B cell (primary cell): ENCODE results near the gene TEX9. TPM values are rescaled to one million over a fixed set of nuclear protein-coding genes. Genes with fewer than 3 reads are reported as not detected.

Experiments used
- ATAC-seq: fragments of 200-7000 bp; cut with Tn5 transposase; one replicate; pipeline ENCODE4 v1.10.0; 2021; ENCODE audit warnings: low read depth, mild to moderate bottlenecking, moderate number of reproducible peaks, moderate library complexity
- CTCF ChIA-PET: fragments of 350-600 bp; sonication (Branson Sonifier 250); formaldehyde crosslinking; loops from one replicate; lab custom pipeline; 2021; ENCODE audit warnings: antibody characterized with exemption, inconsistent platforms; lab: Charles Lee
- POLR2A ChIA-PET: fragments of 350-600 bp; sonication (Branson Sonifier 250); formaldehyde crosslinking; loops from one replicate; lab custom pipeline; 2021; ENCODE audit warnings: antibody characterized with exemption; lab: Charles Lee
- DNase-seq: peaks from one replicate; pipeline ENCODE4 v3.0.0; 2013
- H2AFZ ChIP-seq: 2 replicates; pipeline ENCODE4 v1.6.1; 2012; ENCODE audit warnings: mild to moderate bottlenecking, low read depth, low read length; ENCODE audit not compliant: insufficient read depth, poor library complexity, severe bottlenecking
- H3K27ac ChIP-seq, 2 donors: 1 replicate in 1 of 2; 2 replicates in 1 of 2; pipeline ENCODE4 v1.5.1; 2012 to 2013; ENCODE audit warnings: low read length in 2 of 2, mild to moderate bottlenecking in 2 of 2, moderate library complexity in 1 of 2
- H3K27me3 ChIP-seq, 4 experiments: fragments of 200-600 bp in 1 of 4; sonication (generic) in 1 of 4; replicated peaks in 1 of 4; 1 replicate in 2 of 4; 2 replicates in 2 of 4; pipeline versions ENCODE4 v1.6.1 to v1.7.0; 2013 to 2016; ENCODE audit warnings: low read length in 3 of 4, mild to moderate bottlenecking in 2 of 4, mixed read lengths in 1 of 4, moderate library complexity in 1 of 4; ENCODE audit not compliant: insufficient read depth in 4 of 4, control insufficient read depth in 3 of 4; ENCODE audit errors: control extremely low read depth in 1 of 4
- H3K36me3 ChIP-seq, 2 experiments: replicated peaks in 1 of 2; 1 replicate in 1 of 2; 2 replicates in 1 of 2; pipeline versions ENCODE4 v1.6.1 to v1.7.1; 2013; ENCODE audit warnings: low read length in 1 of 2; ENCODE audit not compliant: insufficient read depth in 2 of 2, control insufficient read depth in 1 of 2; ENCODE audit errors: control extremely low read depth in 1 of 2, extremely low read depth in 1 of 2
- H3K4me1 ChIP-seq, 2 donors: fragments of 200-600 bp in 1 of 2; sonication (generic) in 1 of 2; 1 replicate in 1 of 2; 2 replicates in 1 of 2; pipeline versions ENCODE4 v1.5.1 to v1.6.1; 2013 to 2017; ENCODE audit warnings: low read length in 2 of 2; ENCODE audit not compliant: control insufficient read depth in 2 of 2, insufficient read depth in 2 of 2
- H3K4me2 ChIP-seq: replicated peaks from 2 replicates; pipeline ENCODE3; 2012; ENCODE audit warnings: mild to moderate bottlenecking, low read depth, low read length; ENCODE audit not compliant: poor library complexity, severe bottlenecking
- H3K4me3 ChIP-seq, 5 experiments: fragments of 200-600 bp in 1 of 5; sonication (generic) in 1 of 5; 1 replicate in 3 of 5; 2 replicates in 2 of 5; pipeline versions ENCODE4 v1.5.1 to v1.7.0; 2011 to 2016; ENCODE audit warnings: low read length in 4 of 5, mild to moderate bottlenecking in 4 of 5, low read depth in 2 of 5, control low read depth in 1 of 5, moderate library complexity in 1 of 5; ENCODE audit not compliant: insufficient read depth in 1 of 5; ENCODE audit errors: control extremely low read depth in 1 of 5, extremely low read depth in 1 of 5
- H3K79me2 ChIP-seq: fragments of 200-600 bp; sonication (generic); one replicate; pipeline ENCODE4 v1.6.0; 2016; ENCODE audit warnings: low read length; ENCODE audit not compliant: control insufficient read depth, insufficient read depth
- H3K9ac ChIP-seq: fragments of 200-600 bp; sonication (generic); 2 replicates; pipeline ENCODE4 v1.6.1; 2017; ENCODE audit warnings: mild to moderate bottlenecking, low read length, moderate library complexity
- H3K9me3 ChIP-seq, 3 donors: one replicate each; pipeline versions ENCODE4 v1.6.1 to v1.7.1; 2013; ENCODE audit warnings: low read length in 2 of 3; ENCODE audit not compliant: control insufficient read depth in 2 of 3, insufficient read depth in 1 of 3; ENCODE audit errors: control extremely low read depth in 1 of 3
- H4K20me1 ChIP-seq: 2 replicates; pipeline ENCODE4 v1.6.0; 2012; ENCODE audit warnings: mild to moderate bottlenecking, low read length; ENCODE audit not compliant: insufficient read depth, control insufficient read depth, poor library complexity, severe bottlenecking
- H3K27ac Mint-ChIP-seq: one replicate; pipeline ENCODE4 v1.8.0; 2021; ENCODE audit warnings: mixed read lengths
- H3K27me3 Mint-ChIP-seq: one replicate; pipeline ENCODE4 v1.8.0; 2021; ENCODE audit warnings: mixed read lengths
- H3K4me1 Mint-ChIP-seq: one replicate; pipeline ENCODE4 v1.8.0; 2021; ENCODE audit warnings: mixed read lengths
- H3K4me3 Mint-ChIP-seq: one replicate; pipeline ENCODE4 v1.8.0; 2021; ENCODE audit warnings: mixed read lengths
- H3K9me3 Mint-ChIP-seq: one replicate; pipeline ENCODE4 v1.8.0; 2022; ENCODE audit warnings: mixed read lengths; ENCODE audit not compliant: insufficient read depth
- CTCF ChIP-seq: fragments of 200-600 bp; IDR thresholded peaks from one replicate; pipeline ENCODE4 v1.8.0; 2022; ENCODE audit warnings: antibody characterized with exemption, mild to moderate bottlenecking
- EZH2 ChIP-seq: IDR thresholded peaks from 2 replicates; pipeline ENCODE4 v1.6.1; 2012; ENCODE audit warnings: borderline replicate concordance, low read depth, mild to moderate bottlenecking, moderate library complexity, low read length; ENCODE audit not compliant: insufficient read depth, poor library complexity, severe bottlenecking
- WGBS: methylation state at CpG from one replicate; pipeline ENCODE4 v1.1.5; 2013; ENCODE audit warnings: missing lambda C conversion rate; ENCODE audit not compliant: insufficient coverage; 5-methylcytosine and 5-hydroxymethylcytosine counted together
- intact Hi-C: fragments of 100-400 bp; cut with micrococcal nuclease; formaldehyde crosslinking; loops from one replicate; pipeline ENCODE4 v1.10.0; 2022
- polyA plus RNA-seq: library from polyadenylated mRNA; depleted of rRNA; stranded (reverse); fragments of >200 nt; gene quantifications from 2 replicates; pipeline ENCODE4 v1.2.3, GENCODE V29; 2012
- total RNA-seq, 2 donors: library from RNA; stranded (reverse); fragments of 120-200 nt in 1 of 2; gene quantifications; 1 replicate in 1 of 2; 2 replicates in 1 of 2; pipeline versions ENCODE4 v1.2.3 to v1.2.4, GENCODE V29; 2013 to 2022

Gene TEX9
- total and polyA plus RNA-seq, 2 donors (not counting 1 experiment from before 2014, with no cell fraction given), result 7.6 to 43.1 TPM

DNA sequence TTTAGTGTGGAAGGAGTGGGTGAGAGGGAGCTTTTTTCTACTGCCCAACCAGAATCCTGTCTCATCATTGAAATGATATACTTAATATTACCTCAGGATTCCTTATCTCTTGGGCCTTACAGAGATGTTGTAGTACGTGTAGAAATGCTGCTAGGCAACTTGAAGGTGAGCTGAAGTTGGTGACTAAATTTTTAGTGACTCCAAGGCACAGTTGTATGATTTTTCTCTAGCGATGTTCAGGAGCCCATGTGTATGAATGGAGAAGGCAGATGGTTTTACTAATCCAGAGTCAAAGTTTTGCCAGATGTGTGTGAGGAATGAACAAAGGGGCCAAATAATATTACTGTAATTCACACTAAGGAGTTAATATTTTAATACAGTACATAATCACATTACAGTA is 42.8 kb upstream of the TEX9 start:
- ChIA-PET POLR2A (no interaction called here), CTCF (no interaction called here)
- H3K4me2 ChIP-seq, result no peak overlapping the region
- no peaks in the 10 kb centered on the region for H3K36me3 ChIP-seq
- H3K9ac ChIP-seq, result no peak overlapping the region
- no peak overlapping the region for H3K27ac ChIP-seq
- no peaks in the 10 kb centered on the region for H3K9me3 Mint-ChIP-seq
- TF ChIP-seq CTCF (no peak), EZH2 (no peak)
- H3K27me3 Mint-ChIP-seq, result no peaks in the 10 kb centered on the region
- no peaks in the 10 kb centered on the region for H3K79me2 ChIP-seq
- intact Hi-C loops, result no loop called here
- H3K4me3 ChIP-seq, result no peak overlapping the region
- no peak overlapping the region for H3K4me3 Mint-ChIP-seq
- H3K27me3 ChIP-seq, result no peaks in the 10 kb centered on the region
- WGBS, result 44% methylated on average over 1 of the region's 2 CpGs
- no peaks in the 10 kb centered on the region for H3K4me1 Mint-ChIP-seq
- H4K20me1 ChIP-seq, result no peaks in the 10 kb centered on the region
- DNase-seq (no peak), ATAC-seq (no peak)
- no peaks in the 10 kb centered on the region for H3K4me1 ChIP-seq
- H3K9me3 ChIP-seq, result peaks cover under 1 to 6% (median 3%) of the 10 kb centered on the region in 3 donors
- H2AFZ ChIP-seq, result no peak overlapping the region
- no peak overlapping the region for H3K27ac Mint-ChIP-seq

DNA sequence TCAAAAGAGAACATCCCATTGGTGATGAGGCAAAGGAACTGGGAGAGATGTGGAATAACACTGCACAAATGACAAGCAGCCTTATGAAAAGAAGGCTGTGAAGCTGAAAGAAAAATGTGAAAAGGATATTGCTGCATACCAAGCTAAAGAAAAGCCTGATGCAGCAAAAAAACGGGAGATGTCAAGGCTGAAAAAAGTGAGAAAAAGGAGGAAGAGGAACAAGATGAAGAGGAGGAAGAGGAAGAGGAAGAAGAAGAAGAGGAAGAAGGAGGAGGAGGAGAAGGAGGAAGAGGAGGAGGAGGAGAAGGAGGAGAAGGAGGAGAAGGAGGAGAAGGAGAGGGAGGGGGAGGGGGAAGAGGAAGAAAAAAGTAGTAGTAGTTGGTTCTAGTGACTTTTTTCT is 41.8 kb upstream of the TEX9 start:
- WGBS, result 53% methylated on average over 1 of the region's 1 CpG
- POLR2A ChIA-PET, result no interaction called here
- Histone ChIP-seq H4K20me1 (no peaks in the 10 kb centered on the region), H3K27me3 (peaks cover 0 to 3% (median 0%) of the 10 kb centered on the region in 4 experiments), H3K9me3 (peaks cover 0 to 6% (median 0%) of the 10 kb centered on the region in 3 donors), H2AFZ (no peak overlapping the region), H3K9ac (no peak overlapping the region), H3K4me1 (no peaks in the 10 kb centered on the region), H3K4me2 (no peak overlapping the region), H3K79me2 (no peaks in the 10 kb centered on the region), H3K36me3 (no peaks in the 10 kb centered on the region), H3K27ac (no peak overlapping the region), H3K4me3 (no peak overlapping the region)
- Mint-ChIP-seq H3K27me3 (no peaks in the 10 kb centered on the region), H3K27ac (no peak overlapping the region), H3K4me1 (no peaks in the 10 kb centered on the region), H3K4me3 (no peak overlapping the region), H3K9me3 (no peaks in the 10 kb centered on the region)
- ATAC-seq, result no peak
- DNase-seq, result no peak
- intact Hi-C loops, result no loop called here
- CTCF ChIA-PET, result no interaction called here
- no peak for TF ChIP-seq CTCF
- TF ChIP-seq EZH2, result no peak
